IMR-90 (cell line): ENCODE results near the gene ZNF213. TPM values are rescaled to one million over a fixed set of nuclear protein-coding genes. Genes with fewer than 3 reads are reported as not detected.

Experiments used
- ATAC-seq: fragments of 200-7000 bp; cut with Tn5 transposase; 2 replicates; pipeline ENCODE4 v1.9.1; 2020; ENCODE audit warnings: low read depth, mild to moderate bottlenecking, moderate library complexity
- BruUV-seq: library from RNA; stranded (reverse); fragments of 400-500 nt; replicated peaks from 2 replicates; lab custom pipeline; 2021; lab: Mats Ljungman, UMichigan
- CTCF ChIA-PET: fragments of 300-600 bp; formaldehyde crosslinking; extraction: SDS; loops from one replicate; lab custom pipeline; 2021; ENCODE audit warnings: antibody characterized with exemption; lab: Yijun Ruan, JAX
- POLR2A ChIA-PET: fragments of 300-600 bp; sonication (Branson Sonifier 250); formaldehyde crosslinking; loops from one replicate; lab custom pipeline; 2022; ENCODE audit warnings: antibody characterized with exemption; ENCODE audit not compliant: unreplicated experiment; lab: Charles Lee
- DNase-seq: peaks from one replicate; pipeline ENCODE4 v3.0.0; 2013
- H2AFZ ChIP-seq: replicated peaks from 2 replicates; pipeline ENCODE3; 2013; ENCODE audit warnings: low read length, mild to moderate bottlenecking; ENCODE audit not compliant: poor library complexity
- H2AK5ac ChIP-seq: 2 replicates; pipeline ENCODE4 v1.6.1; 2013; ENCODE audit warnings: low read depth, low read length, inconsistent platforms
- H2AK9ac ChIP-seq: replicated peaks from 2 replicates; pipeline ENCODE3; 2013; ENCODE audit warnings: mild to moderate bottlenecking, low read depth, low read length, moderate library complexity; ENCODE audit not compliant: poor library complexity
- H2BK120ac ChIP-seq: 2 replicates; pipeline ENCODE4 v1.6.1; 2013; ENCODE audit warnings: low read depth, low read length, inconsistent platforms
- H2BK15ac ChIP-seq: 3 replicates; pipeline ENCODE4 v1.6.1; 2013; ENCODE audit warnings: low read depth, low read length, inconsistent platforms
- H2BK20ac ChIP-seq: 2 replicates; pipeline ENCODE4 v1.6.1; 2013; ENCODE audit warnings: low read depth, mild to moderate bottlenecking, inconsistent platforms, low read length, moderate library complexity
- H2BK5ac ChIP-seq: 2 replicates; pipeline ENCODE4 v1.6.1; 2013; ENCODE audit warnings: mild to moderate bottlenecking, low read depth, low read length, inconsistent platforms; ENCODE audit not compliant: poor library complexity, severe bottlenecking
- H3K14ac ChIP-seq: replicated peaks from 2 replicates; pipeline ENCODE4 v1.6.1; 2013; ENCODE audit warnings: low read depth, low read length, inconsistent platforms
- H3K18ac ChIP-seq: 2 replicates; pipeline ENCODE4 v1.6.1; 2013; ENCODE audit warnings: low read depth, low read length, control low read depth
- H3K23ac ChIP-seq: 2 replicates; pipeline ENCODE4 v1.6.1; 2013; ENCODE audit warnings: low read depth, low read length, inconsistent platforms
- H3K27ac ChIP-seq: 2 replicates; pipeline ENCODE4 v1.5.1; 2013; ENCODE audit warnings: mild to moderate bottlenecking, control low read depth, low read length; ENCODE audit not compliant: insufficient read depth
- H3K27me3 ChIP-seq: 2 replicates; pipeline ENCODE4 v1.6.1; 2013; ENCODE audit warnings: low read length; ENCODE audit not compliant: control insufficient read depth, insufficient read depth
- H3K36me3 ChIP-seq: 2 replicates; pipeline ENCODE4 v1.6.1; 2013; ENCODE audit warnings: low read length, mixed read lengths; ENCODE audit not compliant: control insufficient read depth, insufficient read depth
- H3K4ac ChIP-seq: 2 replicates; pipeline ENCODE4 v1.6.1; 2013; ENCODE audit warnings: low read depth, low read length, inconsistent platforms
- H3K4me1 ChIP-seq: 2 replicates; pipeline ENCODE4 v1.6.1; 2013; ENCODE audit warnings: low read length, mixed read lengths; ENCODE audit not compliant: control insufficient read depth, insufficient read depth
- H3K4me2 ChIP-seq: 2 replicates; pipeline ENCODE4 v1.6.1; 2013; ENCODE audit warnings: low read depth, mild to moderate bottlenecking, control low read depth, low read length, moderate library complexity
- H3K4me3 ChIP-seq: 2 replicates; pipeline ENCODE4 v1.5.1; 2013; ENCODE audit warnings: low read depth, mild to moderate bottlenecking, control low read depth, low read length, moderate library complexity; ENCODE audit not compliant: insufficient read depth
- H3K56ac ChIP-seq: 2 replicates; pipeline ENCODE4 v1.6.1; 2013; ENCODE audit warnings: low read length, inconsistent platforms; ENCODE audit not compliant: insufficient read depth; ENCODE audit errors: extremely low read depth
- H3K79me1 ChIP-seq, 2 experiments: 2 replicates each; pipeline ENCODE4 v1.6.1; 2013; ENCODE audit warnings: low read length in 2 of 2, inconsistent platforms in 1 of 2, low read depth in 1 of 2
- H3K9ac ChIP-seq: 2 replicates; pipeline ENCODE4 v1.6.1; 2013; ENCODE audit warnings: low read depth, low read length, control low read depth
- H3K9me1 ChIP-seq: 2 replicates; pipeline ENCODE4 v1.6.1; 2013; ENCODE audit warnings: low read length, inconsistent platforms; ENCODE audit not compliant: insufficient read depth
- H3K9me3 ChIP-seq: 2 replicates; pipeline ENCODE4 v1.6.1; 2013; ENCODE audit warnings: low read length; ENCODE audit not compliant: control insufficient read depth, insufficient read depth
- H4K20me1 ChIP-seq: 2 replicates; pipeline ENCODE4 v1.6.1; 2013; ENCODE audit warnings: low read length, inconsistent platforms; ENCODE audit not compliant: insufficient read depth
- H4K5ac ChIP-seq: 2 replicates; pipeline ENCODE4 v1.6.1; 2013; ENCODE audit warnings: mild to moderate bottlenecking, low read depth, low read length, control low read depth
- H4K8ac ChIP-seq, 2 experiments: 2 replicates each; pipeline ENCODE4 v1.6.1; 2013; ENCODE audit warnings: low read depth in 2 of 2, low read length in 2 of 2, control low read depth in 1 of 2, inconsistent platforms in 1 of 2
- H4K91ac ChIP-seq: 2 replicates; pipeline ENCODE4 v1.6.1; 2013; ENCODE audit warnings: low read depth, low read length, inconsistent platforms; ENCODE audit not compliant: insufficient read depth
- BHLHE40 ChIP-seq: fragments of 150-350 bp; IDR thresholded peaks from 2 replicates; pipeline ENCODE4 v1.6.1; 2016; ENCODE audit warnings: mild to moderate bottlenecking, low read depth, low read length
- CEBPB ChIP-seq: IDR thresholded peaks from 2 replicates; pipeline ENCODE4 v1.6.1; 2012; ENCODE audit warnings: low read depth, low read length, improper control_type of control experiment
- CTCF ChIP-seq: conservative IDR thresholded peaks from 2 replicates; pipeline ENCODE4 v1.5.1; 2012; ENCODE audit warnings: mild to moderate bottlenecking, low read depth, low read length, improper control_type of control experiment
- FOS ChIP-seq: fragments of 150-350 bp; IDR thresholded peaks from 2 replicates; pipeline ENCODE4 v1.6.1; 2016; ENCODE audit warnings: low read depth, low read length
- MAZ ChIP-seq: IDR thresholded peaks from 2 replicates; pipeline ENCODE4 v1.6.1; 2012; ENCODE audit warnings: low read depth, mild to moderate bottlenecking, low read length, improper control_type of control experiment, moderate library complexity, borderline replicate concordance
- RAD21 ChIP-seq: IDR thresholded peaks from 2 replicates; pipeline ENCODE4 v1.6.1; 2012; ENCODE audit warnings: low read length, improper control_type of control experiment
- RCOR1 ChIP-seq: IDR thresholded peaks from 2 replicates; pipeline ENCODE4 v1.6.1; 2012; ENCODE audit warnings: mild to moderate bottlenecking, low read length, improper control_type of control experiment; ENCODE audit not compliant: insufficient replicate concordance
- RFX5 ChIP-seq: IDR thresholded peaks from 2 replicates; pipeline ENCODE4 v1.8.0; 2012; ENCODE audit warnings: low read depth, mild to moderate bottlenecking, low read length, moderate library complexity
- SMC3 ChIP-seq: fragments of 150-350 bp; IDR thresholded peaks from 2 replicates; pipeline ENCODE4 v1.6.1; 2016; ENCODE audit warnings: low read depth, mild to moderate bottlenecking, antibody characterized with exemption, low read length, moderate library complexity
- USF2 ChIP-seq: fragments of 150-350 bp; IDR thresholded peaks from 2 replicates; pipeline ENCODE4 v1.6.1; 2017; ENCODE audit warnings: mild to moderate bottlenecking, antibody characterized with exemption, low read length, low read depth
- WGBS, 2 experiments: methylation state at CpG; one replicate each; pipeline versions ENCODE4 v1.1.5 to v1.1.7; 2013; ENCODE audit warnings: missing lambda C conversion rate in 2 of 2; ENCODE audit not compliant: insufficient read length in 1 of 2; ENCODE audit errors: extremely low coverage in 2 of 2; 5-methylcytosine and 5-hydroxymethylcytosine counted together
- dilution Hi-C: fragments of 300-500 bp; cut with HindIII; formaldehyde crosslinking; loops from one replicate; pipeline ENCODE4 v1.14.3; 2018; ENCODE audit warnings: low sequenced_read_pairs; ENCODE audit not compliant: unreplicated experiment
- in situ Hi-C: fragments of 300-500 bp; cut with MboI; formaldehyde crosslinking; loops from 3 replicates; pipeline ENCODE4 v1.14.3; 2019; ENCODE audit warnings: low sequenced_read_pairs, inconsistent platforms, mixed read lengths
- intact Hi-C: fragments of 100-400 bp; cut with micrococcal nuclease; formaldehyde crosslinking; loops from 2 replicates; pipeline ENCODE4 v1.10.0; 2022
- polyA plus RNA-seq, 3 experiments: library from polyadenylated mRNA; depleted of rRNA; stranded (reverse); fragments of >200 nt; gene quantifications; 2 replicates each; pipeline ENCODE4 v1.2.3, GENCODE V29; 2012; ENCODE audit warnings: low replicate concordance in 1 of 3
- total RNA-seq: library from RNA; depleted of rRNA; stranded (reverse); fragments of >200 nt; gene quantifications from 2 replicates; pipeline ENCODE4 v1.2.3, GENCODE V29; 2012

ZNF213 gene
- total and polyA plus RNA-seq, 2 of the 4 experiments (the other 2 are of a cell fraction) = 0.72 to 4.0 TPM

GRCh38 chr16:3094289-3095027, 40.4 kb upstream of the ZNF213 start:
- H2AK5ac ChIP-seq = no peak overlapping the region
- no TSS peak for BruUV-seq
- no peak overlapping the region for H3K23ac ChIP-seq
- H3K79me1 ChIP-seq = no peaks in the 10 kb centered on the region
- no peak overlapping the region for H2BK20ac ChIP-seq
- H4K5ac ChIP-seq = no peak overlapping the region
- dilution Hi-C loops = no loop called here
- no peak overlapping the region for H3K18ac ChIP-seq
- H3K27me3 ChIP-seq = peaks cover 44% of the 10 kb centered on the region
- H2BK5ac ChIP-seq = no peak overlapping the region
- H3K4ac ChIP-seq = no peak overlapping the region
- no peak overlapping the region for H3K9ac ChIP-seq
- no peak overlapping the region for H4K91ac ChIP-seq
- H2BK120ac ChIP-seq = no peak overlapping the region
- H4K8ac ChIP-seq = no peak overlapping the region
- H2AFZ ChIP-seq = no peak overlapping the region
- H3K9me3 ChIP-seq = no peaks in the 10 kb centered on the region
- peak; percentile 23 for DNase-seq
- no peak overlapping the region for H3K56ac ChIP-seq
- H3K14ac ChIP-seq = no peak overlapping the region
- no peaks in the 10 kb centered on the region for H3K4me1 ChIP-seq
- H2AK9ac ChIP-seq = no peak overlapping the region
- H3K36me3 ChIP-seq = no peaks in the 10 kb centered on the region
- TF ChIP-seq CTCF = peak; percentile 56
- TF ChIP-seq BHLHE40 = no peak
- TF ChIP-seq CEBPB = no peak
- TF ChIP-seq MAZ = no peak
- TF ChIP-seq RFX5 = no peak
- no peak for TF ChIP-seq FOS
- no peak for TF ChIP-seq RCOR1
- no peak for TF ChIP-seq SMC3
- TF ChIP-seq USF2 = no peak
- TF ChIP-seq RAD21 = peak; percentile 38
- ATAC-seq = no peak
- no peak overlapping the region for H3K27ac ChIP-seq
- H4K20me1 ChIP-seq = no peaks in the 10 kb centered on the region
- no peak overlapping the region for H3K4me2 ChIP-seq
- POLR2A ChIA-PET = no interaction called here
- CTCF ChIA-PET = no interaction called here
- H3K4me3 ChIP-seq = no peak overlapping the region
- 94% methylated on average over 9 of the region's 22 CpGs; no CpG with 5 or more reads in 1 of the 2 experiments for WGBS, 2 experiments
- intact Hi-C loops = no loop called here
- H2BK15ac ChIP-seq = no peak overlapping the region
- in situ Hi-C loops = no loop called here
- peaks cover 4% of the 10 kb centered on the region for H3K9me1 ChIP-seq
